CD4-positive, alpha-beta T cell treated with Interleukin-4 for 4 hours (primary cell): Measurements from ENCODE around the gene CEP135.
"Not testable (repeated sequence)": the region's sequence is repeated elsewhere in the genome, so short reads cannot be mapped to it uniquely, and the experiment has no call there.

Source experiments
- DNase-seq: peaks from one replicate; pipeline ENCODE4 v3.0.0-alpha.2; 2020

The CEP135 gene

DNA sequence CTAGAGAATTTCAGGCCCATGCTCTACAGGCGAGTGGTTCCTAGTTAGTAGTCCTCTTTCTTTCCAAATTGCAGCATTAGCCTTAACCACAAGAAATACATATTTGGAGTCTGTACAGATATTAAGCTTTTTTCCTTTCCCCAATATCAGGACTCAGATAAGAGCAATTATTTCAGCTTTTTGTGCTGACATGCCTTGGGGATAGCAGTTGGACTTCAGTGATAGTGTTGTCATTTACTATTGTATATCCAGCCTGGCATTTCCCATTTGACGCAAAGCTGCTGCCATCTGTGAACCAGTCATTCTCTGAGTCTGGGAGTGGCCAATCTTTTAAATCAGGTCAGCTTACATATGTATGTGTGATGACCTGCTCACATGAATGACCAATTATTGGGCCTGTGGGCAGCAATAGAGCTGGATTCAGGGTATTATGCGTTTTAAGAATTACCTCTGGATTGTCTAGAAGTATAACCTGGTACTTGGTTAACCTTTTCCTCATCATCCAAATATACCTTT lies 6.8 kb upstream of the CEP135 start:
- no peak for DNase-seq

DNA sequence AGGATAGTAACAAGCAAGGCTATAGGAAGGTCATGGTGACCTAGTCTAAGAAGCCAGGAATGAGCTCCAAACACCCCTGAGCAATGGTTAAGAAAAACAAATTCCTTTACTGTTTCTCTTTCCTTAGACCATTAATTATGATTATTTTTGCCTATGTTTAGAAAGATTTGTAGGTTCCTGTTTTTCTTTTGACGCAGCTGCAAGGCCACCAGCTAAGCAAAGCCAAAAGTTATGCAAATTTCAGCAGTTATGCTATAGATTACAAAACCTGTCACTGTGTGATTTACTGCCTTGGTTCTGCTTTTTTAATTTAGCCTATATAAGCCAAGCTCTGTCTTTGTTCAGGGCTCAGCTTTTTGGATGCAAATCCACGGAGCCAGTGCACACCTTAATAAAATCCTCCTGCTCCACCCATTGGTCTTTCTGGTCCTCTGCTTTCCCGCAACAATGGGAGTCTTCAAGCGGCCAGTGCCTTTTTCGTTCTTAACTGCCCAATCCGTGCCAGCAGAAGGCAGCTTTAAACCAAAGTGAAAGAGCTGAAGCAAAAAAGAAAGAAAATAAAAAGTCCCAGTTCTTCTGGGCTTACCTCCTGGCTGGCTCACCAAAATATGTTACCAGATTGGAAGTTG lies 1.4 kb upstream of the CEP135 start:
- DNase-seq = peak; percentile 17

DNA sequence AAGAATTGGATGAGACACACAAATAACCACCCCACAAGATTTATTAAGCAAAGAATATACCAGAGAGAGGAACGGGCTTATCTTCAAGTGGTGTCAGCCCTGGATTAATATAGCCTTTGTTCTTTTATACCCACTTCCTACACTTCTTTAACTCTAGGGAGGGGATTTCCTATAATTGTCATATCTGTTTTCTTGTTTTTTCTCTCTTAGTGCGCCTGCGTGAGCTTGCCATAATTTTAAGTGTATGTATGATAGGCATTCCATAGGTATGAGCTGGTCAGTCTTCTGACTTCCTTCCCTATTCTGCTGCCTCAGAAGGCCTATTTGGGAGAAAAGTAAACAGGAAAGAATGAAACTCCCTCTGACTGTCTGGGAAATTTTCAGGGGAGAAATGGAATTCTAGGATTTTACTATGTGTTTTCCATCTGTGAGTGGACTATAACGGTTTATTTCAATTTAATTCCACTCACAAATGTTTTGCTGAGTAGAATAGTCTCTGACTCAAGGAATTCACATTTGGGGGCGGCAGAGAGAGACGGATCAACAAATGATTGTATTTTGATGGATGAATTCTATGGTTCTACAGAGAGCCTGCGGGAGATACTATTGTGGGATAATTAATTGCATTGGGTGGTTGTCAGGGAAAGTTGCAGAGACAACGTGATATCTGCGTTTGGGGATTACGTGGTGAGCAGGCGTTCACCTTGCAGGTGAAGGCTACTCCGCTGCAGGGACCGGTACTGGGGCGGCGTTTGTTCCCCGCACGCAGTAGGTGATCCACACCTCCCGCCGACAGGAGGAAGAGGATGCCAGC lies 626 bp upstream of the CEP135 start:
- DNase-seq = peak; percentile 83

DNA sequence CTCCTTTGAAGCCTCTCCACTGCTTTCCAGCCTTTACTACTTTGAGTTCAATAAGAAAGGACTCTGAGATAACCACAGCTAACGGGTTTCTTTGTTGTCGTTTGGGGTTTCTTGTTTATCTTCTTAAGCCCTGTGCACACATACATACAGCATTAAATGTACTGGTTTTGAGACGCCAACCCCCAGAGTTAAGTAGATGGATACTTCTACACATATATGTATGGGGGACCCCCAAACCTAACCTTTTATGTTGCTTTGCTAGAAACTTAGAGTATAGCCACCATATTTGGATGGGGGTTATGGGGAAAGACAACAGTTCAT lies 697 bp downstream of the CEP135 start:
- DNase-seq = no peak

DNA sequence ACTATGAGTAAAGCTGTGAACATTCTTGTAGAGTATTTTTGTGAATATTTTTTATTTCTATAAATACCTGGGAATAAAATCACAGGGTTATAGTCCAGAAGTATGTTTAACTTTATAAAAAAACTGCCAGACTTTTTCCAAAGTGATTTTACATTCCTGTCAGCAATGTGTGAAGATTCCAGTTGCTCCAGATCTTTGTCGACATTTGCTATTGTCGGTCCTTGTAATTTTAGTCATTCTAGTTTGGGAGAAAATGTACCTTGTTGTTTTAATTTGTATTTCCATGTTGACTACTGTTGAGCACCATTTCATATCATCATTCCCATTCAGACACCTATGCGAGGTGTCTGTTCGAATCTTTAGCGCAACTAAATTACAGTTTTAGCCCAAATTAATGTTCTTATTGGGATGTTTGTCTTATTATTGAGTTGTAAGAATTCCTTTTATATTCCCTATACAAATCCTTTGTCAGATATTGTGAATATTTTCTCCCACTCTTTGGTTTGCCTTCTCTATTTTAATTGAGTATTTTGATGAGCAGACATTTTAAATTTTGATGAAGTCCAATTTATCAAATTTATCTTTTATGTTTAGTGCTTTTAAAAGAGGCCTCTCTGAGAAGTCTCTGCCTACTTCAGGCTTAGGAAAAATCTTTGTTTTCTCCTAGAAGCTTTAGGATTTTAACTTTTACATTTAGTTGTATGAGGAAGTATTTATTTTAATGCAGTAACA lies 2.6 kb downstream of the CEP135 start:
- no peak for DNase-seq

DNA sequence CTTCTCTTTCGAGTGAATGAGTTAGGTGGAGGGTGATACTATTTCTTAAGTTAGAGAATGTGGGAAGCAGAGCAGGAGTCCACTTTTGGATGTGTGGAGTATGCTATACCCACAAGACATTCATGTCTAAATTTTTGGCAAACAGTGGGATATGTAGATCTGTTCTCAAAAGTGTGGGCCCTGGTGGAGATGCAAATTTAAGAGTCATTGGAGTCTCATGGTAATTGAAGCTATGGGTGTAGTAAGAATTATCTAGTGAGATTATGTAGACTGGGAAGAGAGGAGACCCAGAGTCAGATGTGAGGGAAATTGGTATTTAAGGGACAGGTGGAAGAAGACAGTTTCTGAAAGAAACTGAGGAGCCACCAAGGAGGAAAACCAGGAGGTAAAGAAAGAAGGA lies 7.0 kb downstream of the CEP135 start:
- DNase-seq = no peak

DNA sequence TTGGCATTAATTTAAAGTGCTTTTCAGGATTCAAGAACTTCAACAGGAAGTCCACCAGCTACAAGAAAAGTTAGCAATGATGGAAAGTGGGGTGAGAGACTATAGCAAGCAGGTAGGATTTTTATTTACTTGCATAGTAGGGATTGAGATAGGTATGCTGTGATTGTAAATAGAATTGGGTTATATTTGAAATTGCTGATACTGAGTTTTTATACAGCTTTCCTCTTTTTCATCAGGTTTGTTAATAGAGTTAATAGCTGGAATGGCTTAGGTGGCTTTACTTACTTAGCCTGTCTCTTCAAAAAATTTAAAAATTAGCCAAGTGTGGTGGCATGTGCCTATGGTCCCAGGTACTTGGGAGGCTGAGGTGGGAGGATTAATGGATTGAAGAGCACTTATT lies 10.9 kb downstream of the CEP135 start:
- no peak for DNase-seq

DNA sequence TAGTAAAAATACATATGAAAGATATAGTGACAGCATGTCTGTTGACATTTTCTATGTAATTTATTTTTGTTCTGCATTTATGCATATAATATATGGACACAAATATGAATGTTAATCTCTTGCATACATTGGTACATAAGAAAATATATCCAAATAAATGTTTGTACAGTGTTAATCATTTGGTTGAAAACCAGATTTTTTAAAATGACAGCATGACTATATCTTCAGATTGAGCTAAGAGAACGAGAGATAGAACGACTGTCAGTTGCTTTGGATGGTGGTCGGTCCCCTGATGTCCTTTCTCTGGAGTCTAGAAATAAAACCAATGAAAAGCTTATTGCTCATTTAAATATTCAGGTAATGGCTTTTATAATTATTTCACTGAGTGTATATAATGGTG lies 15.3 kb downstream of the CEP135 start:
- DNase-seq = no peak

DNA sequence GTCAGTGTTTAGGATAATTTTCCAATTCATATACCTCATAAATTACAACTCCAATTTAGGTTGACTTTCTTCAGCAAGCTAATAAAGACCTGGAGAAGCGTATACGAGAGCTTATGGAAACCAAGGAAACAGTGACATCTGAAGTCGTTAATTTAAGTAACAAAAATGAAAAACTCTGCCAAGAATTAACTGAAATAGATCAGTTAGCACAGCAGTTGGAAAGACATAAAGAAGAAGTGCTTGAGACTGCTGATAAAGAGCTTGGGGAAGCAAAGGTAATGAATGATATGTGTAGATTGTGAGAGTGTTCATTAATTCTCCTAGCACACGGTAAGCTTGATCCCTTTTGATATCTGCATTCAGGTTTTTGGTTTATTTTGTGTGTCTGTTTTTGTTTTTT lies 16.8 kb downstream of the CEP135 start:
- DNase-seq = no peak

DNA sequence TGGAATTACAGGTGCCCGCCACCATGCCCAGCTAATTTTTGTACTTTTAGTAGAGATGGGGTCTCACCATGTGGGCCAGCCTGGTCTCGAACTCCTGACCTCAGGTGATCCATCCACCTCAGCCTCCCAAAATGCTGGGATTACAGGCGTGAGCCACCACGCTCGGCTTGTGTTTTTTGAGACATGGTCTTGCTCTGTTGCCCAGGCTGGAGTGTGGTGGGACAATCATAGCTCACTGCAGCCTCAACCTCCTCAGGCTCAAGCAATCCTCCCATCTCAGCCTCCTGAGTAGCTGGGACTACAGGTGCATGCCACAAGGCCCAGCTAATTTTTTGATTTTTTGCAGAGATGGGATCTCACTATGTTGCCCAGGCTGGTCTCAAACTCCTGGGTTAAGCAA lies 17.6 kb downstream of the CEP135 start:
- DNase-seq = not testable (repeated sequence)

DNA sequence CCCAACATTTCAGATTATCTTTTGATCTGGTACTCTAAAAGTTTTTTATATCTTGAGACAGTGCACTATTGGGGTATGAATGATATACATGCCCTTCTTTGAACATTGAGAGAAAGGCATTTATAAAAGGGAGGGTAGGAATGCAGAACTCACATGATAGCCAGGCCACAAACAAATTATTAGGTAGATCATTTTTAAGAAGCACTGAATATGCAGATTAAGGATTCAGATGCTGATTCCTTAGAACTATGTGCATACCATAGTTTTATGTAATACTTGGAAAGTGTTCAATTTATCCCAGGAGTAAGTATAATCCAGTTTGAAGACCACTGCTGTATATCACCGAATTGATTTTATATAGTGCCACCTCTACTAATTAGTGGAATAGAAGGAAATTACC lies 18.6 kb downstream of the CEP135 start:
- no peak for DNase-seq

DNA sequence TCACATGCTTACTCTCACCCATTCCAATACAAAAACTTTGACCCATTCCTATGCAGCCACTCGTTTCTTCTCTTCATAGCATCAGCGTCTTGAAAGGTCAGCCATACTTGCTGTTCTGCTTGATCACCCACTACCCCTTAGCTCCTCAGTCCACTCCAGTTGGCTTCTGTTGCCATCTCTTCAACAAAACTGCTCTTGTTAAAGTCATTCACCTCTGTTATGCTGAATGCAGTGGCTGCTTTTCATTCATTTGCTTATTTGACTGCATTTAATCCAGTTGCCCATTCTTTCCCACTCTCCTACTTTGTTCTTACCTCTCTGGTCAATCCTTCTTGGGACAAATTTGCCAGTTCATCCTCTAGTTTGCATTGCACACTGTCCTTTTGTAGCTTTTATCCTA lies 24.9 kb downstream of the CEP135 start:
- no peak for DNase-seq

DNA sequence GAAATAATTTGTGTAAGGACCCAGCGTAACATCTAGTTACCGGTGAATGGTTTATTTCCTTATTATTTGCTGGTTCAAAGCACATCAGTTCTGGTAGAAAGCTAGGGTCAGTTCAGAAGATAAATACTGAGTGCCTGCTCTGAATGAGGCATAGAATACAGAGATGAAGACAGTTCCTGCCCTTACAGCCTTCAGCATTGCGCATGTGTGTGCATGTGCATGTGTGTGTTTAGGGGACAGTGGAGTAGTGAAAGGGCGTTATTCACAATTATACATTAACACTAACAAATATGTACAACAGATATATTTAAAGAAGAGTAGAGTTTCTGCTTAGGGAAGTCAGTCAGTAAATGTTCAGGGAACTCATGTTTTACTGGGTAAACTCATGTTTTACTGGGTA lies 29.1 kb downstream of the CEP135 start:
- DNase-seq = no peak

DNA sequence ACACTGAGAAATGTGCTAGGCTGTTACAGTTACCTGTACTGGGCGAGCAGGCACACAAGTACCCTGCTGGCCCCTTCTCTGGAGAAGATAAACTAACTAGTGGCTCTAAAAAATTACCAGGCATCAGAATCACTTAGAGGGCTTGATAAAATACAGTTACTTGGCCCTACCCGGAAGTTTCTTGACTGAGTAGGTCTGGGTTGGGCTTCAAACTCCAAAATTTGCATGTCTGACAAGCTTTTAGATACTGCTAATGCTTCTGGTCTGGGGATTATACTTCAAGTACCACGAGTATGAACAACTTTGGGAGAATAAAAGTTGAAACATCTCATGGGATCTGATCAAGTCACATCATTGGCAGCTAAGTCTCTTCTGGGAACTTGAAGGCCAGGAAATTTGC lies 30.8 kb downstream of the CEP135 start:
- no peak for DNase-seq

DNA sequence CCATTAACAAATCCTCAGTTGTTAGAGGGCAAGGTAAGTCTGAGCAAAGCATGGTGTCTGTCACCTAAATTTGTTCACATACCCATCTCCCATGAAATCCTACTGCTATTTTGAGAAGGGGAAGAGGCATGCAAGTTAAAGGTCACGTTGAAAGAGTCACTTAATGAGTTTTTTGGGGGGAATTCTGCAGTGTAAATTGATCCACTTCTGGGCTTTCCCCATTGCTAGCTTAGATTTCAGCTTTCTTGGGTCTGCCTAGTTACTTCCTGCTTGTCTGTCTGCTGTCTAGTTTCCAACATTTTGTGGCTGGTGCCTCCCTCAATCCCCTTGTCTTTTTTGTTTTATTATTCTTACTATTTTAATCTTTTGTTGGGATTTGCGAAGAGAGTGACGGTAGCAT lies 32.0 kb downstream of the CEP135 start:
- no peak for DNase-seq

DNA sequence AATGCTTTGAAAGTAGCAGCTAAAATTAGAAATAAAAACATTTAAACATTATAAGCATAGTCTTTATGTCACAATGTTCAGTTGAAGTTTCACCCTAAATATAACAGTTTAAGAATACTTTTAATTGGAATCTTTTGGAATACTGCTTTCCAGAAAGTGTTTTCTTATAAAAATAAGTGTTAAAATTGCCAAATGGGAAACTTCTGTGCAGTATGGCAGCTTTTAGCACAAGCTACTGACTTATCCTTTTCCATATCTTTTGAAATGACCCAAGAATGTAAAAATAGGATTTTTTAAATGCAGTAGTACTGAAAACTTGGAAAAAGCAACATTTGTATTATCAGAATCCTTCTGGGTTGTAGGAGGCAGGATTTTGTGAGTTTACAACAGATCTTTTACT lies 34.2 kb downstream of the CEP135 start:
- no peak for DNase-seq

DNA sequence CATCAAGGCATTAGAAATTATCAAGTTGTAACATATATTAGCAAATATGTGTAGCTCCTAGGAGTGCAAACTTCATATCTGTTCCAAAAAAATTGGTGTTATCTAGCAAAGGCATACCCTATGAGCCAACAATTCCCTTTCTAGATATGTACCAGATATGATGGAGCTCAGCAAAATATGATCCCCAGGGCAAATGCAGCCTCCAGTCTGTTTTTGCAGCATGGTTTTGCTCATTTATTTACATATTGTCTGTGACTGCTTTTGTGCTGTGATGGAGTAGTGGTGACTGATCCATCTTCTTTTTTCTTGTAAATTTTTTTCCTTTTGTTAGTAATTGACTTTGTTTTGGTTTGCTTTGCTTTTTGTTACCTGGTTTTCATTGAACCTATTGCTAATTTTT lies 41.0 kb downstream of the CEP135 start:
- no peak for DNase-seq

DNA sequence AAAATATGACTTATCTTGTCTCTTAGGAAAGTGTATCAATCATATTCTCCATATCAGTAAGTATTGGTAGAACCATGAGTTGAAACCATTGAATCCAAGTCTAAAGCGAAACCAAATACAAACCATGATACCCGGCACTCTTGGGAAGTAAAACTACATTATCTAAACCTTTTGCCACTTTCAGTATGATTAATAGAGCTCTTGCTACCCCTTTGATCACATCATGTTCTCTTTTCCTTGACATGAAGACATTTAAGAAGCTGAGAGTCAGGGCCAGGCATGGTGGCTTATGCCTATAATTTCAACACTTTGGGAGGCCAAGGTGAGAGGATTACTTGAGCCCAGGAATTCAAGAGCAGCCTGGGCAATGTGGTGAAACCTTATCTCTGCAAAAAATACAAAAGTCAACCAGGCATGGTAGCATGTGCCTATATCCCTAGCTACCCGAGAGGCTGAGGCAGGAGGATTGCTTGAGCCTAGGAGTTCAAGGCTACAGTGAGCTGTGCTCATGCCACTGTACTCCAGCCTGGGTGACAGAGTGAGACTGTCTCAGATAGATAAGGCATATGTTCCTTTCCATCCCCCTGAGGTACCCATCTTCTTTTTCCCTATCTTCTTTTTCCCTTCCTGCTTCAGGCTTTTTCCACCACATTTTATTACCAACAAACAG lies 45.4 kb downstream of the CEP135 start:
- no peak for DNase-seq

DNA sequence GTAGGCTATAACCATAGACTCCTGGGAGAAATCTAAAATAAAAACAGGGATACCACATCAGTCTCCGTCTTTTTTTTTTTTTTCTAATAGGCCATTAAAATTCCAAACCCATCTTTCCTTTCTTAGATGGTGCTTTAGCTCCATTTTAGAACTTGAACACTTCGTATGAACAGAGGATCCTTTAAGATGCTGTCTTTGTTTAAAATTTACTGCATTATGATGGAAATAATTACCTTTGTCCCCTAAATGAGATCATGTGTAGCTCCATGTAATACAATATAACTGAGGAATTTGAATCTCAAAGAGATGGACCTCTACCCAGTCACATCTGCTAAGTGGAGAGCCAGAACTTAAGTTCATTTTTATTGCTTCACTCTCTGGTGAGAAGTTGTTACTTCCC lies 47.9 kb downstream of the CEP135 start:
- DNase-seq = no peak

DNA sequence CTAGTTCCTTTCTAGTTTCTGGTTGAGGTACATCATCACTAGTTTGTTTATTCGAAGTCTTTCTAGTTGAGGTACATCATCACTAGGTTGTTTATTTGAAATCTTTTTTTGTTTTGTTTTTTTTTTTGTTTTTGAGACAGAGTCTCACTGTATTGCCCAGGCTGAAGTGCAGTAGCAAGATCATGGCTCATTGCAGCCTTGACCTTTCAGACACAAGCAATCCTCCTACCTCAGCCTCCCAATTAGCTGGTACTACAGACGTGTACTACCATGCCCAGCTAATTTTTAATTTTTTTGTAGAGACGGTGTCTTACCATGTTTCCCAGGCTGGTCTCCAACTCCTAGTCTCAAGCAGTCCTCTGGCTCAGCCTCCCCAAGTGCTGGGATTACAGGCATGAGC lies 54.9 kb downstream of the CEP135 start:
- no peak for DNase-seq

DNA sequence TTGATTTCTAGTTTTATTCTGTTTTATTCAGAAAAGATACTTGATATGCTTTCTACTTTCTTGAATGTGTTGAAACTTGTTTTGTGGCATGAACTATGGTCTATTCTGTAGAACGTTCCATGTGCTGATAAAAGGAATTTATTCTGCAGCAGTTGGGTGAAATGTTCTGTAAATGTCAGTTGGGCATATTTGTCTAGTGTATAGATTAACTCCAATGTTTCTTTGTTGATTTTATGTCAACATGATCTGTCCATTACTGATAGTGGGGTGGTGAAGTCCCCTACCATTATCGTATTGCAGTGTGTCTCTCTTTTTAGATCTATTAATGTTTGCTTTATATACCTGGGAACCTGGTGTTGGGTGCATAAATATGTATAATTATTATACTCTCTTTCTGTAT lies 55.5 kb downstream of the CEP135 start:
- DNase-seq = no peak

DNA sequence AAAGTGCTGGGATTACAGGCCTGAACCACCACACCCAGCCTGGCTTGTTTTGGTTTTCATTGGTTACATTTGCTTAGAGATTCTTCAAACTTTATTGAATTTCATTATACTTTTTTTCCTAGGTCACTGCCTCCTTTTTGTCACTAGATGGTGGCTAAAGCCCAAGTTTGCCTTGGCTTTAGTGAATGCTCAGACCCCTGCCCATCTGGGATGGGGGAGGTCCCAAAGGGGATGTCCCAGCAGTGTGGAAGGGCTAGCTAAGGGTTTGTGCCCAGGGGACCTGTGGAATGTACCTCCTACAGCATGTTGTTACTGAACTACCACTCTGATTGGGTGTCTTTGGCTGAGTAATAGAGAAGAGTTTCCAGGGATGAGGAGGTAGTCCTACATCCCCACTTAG lies 58.4 kb downstream of the CEP135 start:
- no peak for DNase-seq

DNA sequence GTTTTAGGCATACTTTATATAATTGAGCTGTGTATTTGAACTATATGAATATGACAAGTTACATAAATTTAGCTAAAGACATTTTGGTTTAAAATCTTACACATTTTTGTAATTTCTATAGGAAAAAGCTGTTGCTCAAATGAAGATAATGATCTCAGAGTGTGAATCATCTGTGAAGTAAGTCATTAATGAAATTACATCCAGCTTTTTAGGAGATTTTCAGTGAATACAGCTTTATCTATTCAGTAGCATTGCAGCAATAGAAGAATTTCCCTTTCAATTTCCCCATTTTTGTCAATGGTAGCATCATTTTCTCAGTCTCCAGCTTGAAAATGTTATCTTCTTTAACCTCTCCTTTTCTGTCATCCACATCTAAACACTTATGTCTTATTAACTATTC lies 59.5 kb downstream of the CEP135 start:
- no peak for DNase-seq

DNA sequence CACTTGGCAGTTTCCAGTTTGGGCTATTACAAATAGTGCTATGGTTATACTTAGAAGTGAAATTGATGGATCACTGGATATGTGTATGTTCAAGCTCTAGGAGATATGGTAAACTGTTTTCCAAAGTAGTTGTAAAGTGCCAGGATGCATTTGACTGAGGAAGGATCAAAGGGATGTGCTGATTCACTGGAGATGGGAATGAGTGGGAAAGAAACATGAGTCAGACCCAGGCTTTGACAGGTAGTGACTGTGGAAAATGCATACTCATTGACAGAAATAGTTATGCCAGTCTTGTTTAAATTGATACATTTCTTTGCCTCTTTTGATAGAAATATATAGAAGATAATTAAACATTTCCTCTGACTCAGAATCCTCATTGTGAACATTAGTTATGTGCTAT lies 77.9 kb downstream of the CEP135 start:
- DNase-seq = no peak
